Vagina (tissue), 2 donors: ENCODE measurements around the gene USP54.

Source experiments
- CTCF ChIP-seq, 3 experiments: fragments of 450-650 bp in 2 of 3; fragments of 200-600 bp in 1 of 3; sonication (generic) in 1 of 3; IDR thresholded peaks; one replicate each; pipeline ENCODE4 v1.5.1; 2017 to 2019; ENCODE audit warnings: antibody characterized with exemption in 3 of 3, mild to moderate bottlenecking in 2 of 3, moderate library complexity in 2 of 3
- POLR2A ChIP-seq, 2 donors: fragments of 450-650 bp; IDR thresholded peaks; one replicate each; pipeline ENCODE4 v1.6.1; 2017; ENCODE audit warnings: antibody characterized with exemption in 2 of 2, mild to moderate bottlenecking in 2 of 2, moderate library complexity in 2 of 2
- POLR2AphosphoS5 ChIP-seq, 2 donors: sonication (generic); formaldehyde crosslinking; IDR thresholded peaks; one replicate each; pipeline ENCODE4 v1.9.0; 2017; ENCODE audit warnings: antibody characterized with exemption in 2 of 2, mild to moderate bottlenecking in 2 of 2, low read depth in 1 of 2; ENCODE audit not compliant: insufficient read depth in 1 of 2

GRCh38 chr10:73459683-73460314 lies 131.3 kb downstream of the USP54 start:
- no peak for TF ChIP-seq CTCF (IDR thresholded peaks at IDR 0.05)
- no peak for TF ChIP-seq POLR2A (IDR thresholded peaks at IDR 0.05)
- TF ChIP-seq POLR2AphosphoS5 (IDR thresholded peaks at IDR 0.05; ENCODE audit: insufficient read depth in 1 of 2, low read depth in 1 of 2), result no peak
